HG02852 (cell line): ENCODE results near the gene SPDYE3.
"Not testable (repeated sequence)": the region's sequence is repeated elsewhere in the genome, so short reads cannot be mapped to it uniquely, and the experiment has no call there.

Experiments
- ATAC-seq: cut with Tn5 transposase; IDR thresholded peaks from one replicate; pipeline ENCODE4 v1.9.1; 2021; ENCODE audit warnings: mild to moderate bottlenecking, moderate library complexity; ENCODE audit not compliant: unreplicated experiment

SPDYE3 gene

GRCh38 chr7:100307402-100307801 lies at the start of gene SPDYE3:
Gene SPDYE3 (plus strand): TSS chr7:100307702. CDS start chr7:100307886, 184 bp downstream.
- ATAC-seq: not testable (repeated sequence)

GRCh38 chr7:100259984-100260383 lies 47.5 kb upstream of the SPDYE3 start:
- not testable (repeated sequence) for ATAC-seq

GRCh38 chr7:100262896-100263295 lies 44.6 kb upstream of the SPDYE3 start:
- not testable (repeated sequence) for ATAC-seq

GRCh38 chr7:100264223-100264622 lies 43.3 kb upstream of the SPDYE3 start:
- not testable (repeated sequence) for ATAC-seq

- not testable (repeated sequence) for ATAC-seq
Observed at GRCh38 chr7:100264669-100265165, 42.8 kb upstream of the SPDYE3 start.

GRCh38 chr7:100265851-100266250 lies 41.7 kb upstream of the SPDYE3 start:
- ATAC-seq: not testable (repeated sequence)

GRCh38 chr7:100266576-100267354 lies 40.7 kb upstream of the SPDYE3 start:
- ATAC-seq: no peak

- no peak for ATAC-seq
Observed at GRCh38 chr7:100267648-100268047, 39.9 kb upstream of the SPDYE3 start.

- not testable (repeated sequence) for ATAC-seq
Observed at GRCh38 chr7:100268882-100269281, 38.6 kb upstream of the SPDYE3 start.

- not testable (repeated sequence) for ATAC-seq
Observed at GRCh38 chr7:100269306-100270045, 38.0 kb upstream of the SPDYE3 start.

GRCh38 chr7:100270046-100270918 lies 37.2 kb upstream of the SPDYE3 start:
- ATAC-seq: not testable (repeated sequence)

GRCh38 chr7:100270941-100271593 lies 36.4 kb upstream of the SPDYE3 start:
- ATAC-seq: not testable (repeated sequence)

GRCh38 chr7:100271716-100272537 lies 35.6 kb upstream of the SPDYE3 start:
- peak; percentile 82 for ATAC-seq

GRCh38 chr7:100272538-100272902 lies 35.0 kb upstream of the SPDYE3 start:
- ATAC-seq: not testable (repeated sequence)

- no peak for ATAC-seq
Observed at GRCh38 chr7:100275120-100275519, 32.4 kb upstream of the SPDYE3 start.

GRCh38 chr7:100276126-100276525 lies 31.4 kb upstream of the SPDYE3 start:
- ATAC-seq: not testable (repeated sequence)

- ATAC-seq: not testable (repeated sequence)
Observed at GRCh38 chr7:100282069-100282608, 25.4 kb upstream of the SPDYE3 start.

GRCh38 chr7:100283147-100283546 lies 24.4 kb upstream of the SPDYE3 start:
- ATAC-seq: not testable (repeated sequence)
